SH-SY5Y (cell line): ENCODE data around the gene SPECC1L.

ENCODE experiments used
- GATA2 ChIP-seq: IDR thresholded peaks from 2 replicates; pipeline ENCODE4 v1.6.1; 2011; ENCODE audit warnings: mild to moderate bottlenecking, low read depth, low read length
- GATA3 ChIP-seq: IDR thresholded peaks from 2 replicates; pipeline ENCODE4 v1.6.1; 2011; ENCODE audit warnings: low read depth, mild to moderate bottlenecking, low read length, moderate library complexity

- TF ChIP-seq GATA2 (no peak), GATA3 (no peak)
Observed at GRCh38 chr22:24426851-24427499, 156.3 kb downstream of the SPECC1L start.
